Fibroblast of lung (primary cell): ENCODE results near the gene ACACB. TPM values are rescaled to one million over a fixed set of nuclear protein-coding genes. Genes with fewer than 3 reads are reported as not detected.

Experiments used
- DNase-seq, 2 donors: peaks; one replicate each; pipeline versions ENCODE4 v3.0.0 to v3.0.0-alpha.2; 2010; ENCODE audit warnings: low read depth in 2 of 2
- H2AFZ ChIP-seq: 2 replicates; pipeline ENCODE4 v1.5.1; 2012; ENCODE audit warnings: low read length, control low read depth, inconsistent platforms
- H3K27ac ChIP-seq: 2 replicates; pipeline ENCODE4 v1.5.1; 2011; ENCODE audit warnings: low read length, control low read depth; ENCODE audit not compliant: insufficient read depth
- H3K27me3 ChIP-seq: 2 replicates; pipeline ENCODE4 v1.5.1; 2011; ENCODE audit warnings: mild to moderate bottlenecking, low read length; ENCODE audit not compliant: control insufficient read depth, insufficient read depth
- H3K36me3 ChIP-seq: 2 replicates; pipeline ENCODE4 v1.5.1; 2011; ENCODE audit warnings: low read length; ENCODE audit not compliant: control insufficient read depth, insufficient read depth
- H3K4me1 ChIP-seq: 2 replicates; pipeline ENCODE4 v1.5.1; 2011; ENCODE audit warnings: low read length; ENCODE audit not compliant: control insufficient read depth, insufficient read depth; ENCODE audit errors: extremely low read depth
- H3K4me2 ChIP-seq: 2 replicates; pipeline ENCODE4 v1.5.1; 2011; ENCODE audit warnings: low read length, control low read depth; ENCODE audit not compliant: insufficient read depth; ENCODE audit errors: extremely low read depth
- H3K4me3 ChIP-seq, 4 experiments: fragments of 200-600 bp in 1 of 4; sonication (generic) in 1 of 4; replicated peaks in 1 of 4; 2 replicates each; pipeline ENCODE4 v1.5.1; 2011 to 2016; ENCODE audit warnings: low read length in 4 of 4, low read depth in 3 of 4, mild to moderate bottlenecking in 3 of 4, control low read depth in 2 of 4, inconsistent platforms in 1 of 4, mixed read lengths in 1 of 4; ENCODE audit not compliant: insufficient read depth in 1 of 4; ENCODE audit errors: control extremely low read depth in 1 of 4
- H3K79me2 ChIP-seq: 2 replicates; pipeline ENCODE4 v1.5.1; 2012; ENCODE audit warnings: mild to moderate bottlenecking, low read length, inconsistent platforms; ENCODE audit not compliant: control insufficient read depth, insufficient read depth
- H3K9ac ChIP-seq: 2 replicates; pipeline ENCODE4 v1.5.1; 2011; ENCODE audit warnings: mild to moderate bottlenecking, low read length, control low read depth; ENCODE audit not compliant: insufficient read depth
- H3K9me3 ChIP-seq: 2 replicates; pipeline ENCODE4 v1.5.1; 2012; ENCODE audit warnings: low read depth, low read length; ENCODE audit not compliant: control insufficient read depth, insufficient read depth
- H4K20me1 ChIP-seq: 2 replicates; pipeline ENCODE4 v1.5.1; 2011; ENCODE audit warnings: low read length; ENCODE audit not compliant: control insufficient read depth, insufficient read depth; ENCODE audit errors: extremely low read depth
- CTCF ChIP-seq, 2 donors: IDR thresholded peaks in 1 of 2; conservative IDR thresholded peaks in 1 of 2; 1 replicate in 1 of 2; 2 replicates in 1 of 2; pipeline ENCODE4 v1.5.1; 2011 to 2012; ENCODE audit warnings: low read length in 2 of 2, control low read depth in 1 of 2, inconsistent platforms in 1 of 2, low read depth in 1 of 2, mild to moderate bottlenecking in 1 of 2
- EZH2 ChIP-seq: IDR thresholded peaks from 2 replicates; pipeline ENCODE4 v1.5.1; 2012; ENCODE audit warnings: low read length, control low read depth, mild to moderate bottlenecking; ENCODE audit errors: missing control alignments
- polyA plus RNA-seq, 2 donors: library from polyadenylated mRNA; depleted of rRNA in 1 of 2; stranded (reverse) in 1 of 2; unstranded in 1 of 2; fragments of >200 nt; gene quantifications; 2 replicates each; pipeline ENCODE4 v1.2.1, GENCODE V29; 2011 to 2012; ENCODE audit warnings: missing spikeins in 1 of 2
- total RNA-seq: library from RNA; depleted of rRNA; stranded (reverse); fragments of >200 nt; gene quantifications from 2 replicates; pipeline ENCODE4 v1.2.1, GENCODE V29; 2014

The ACACB gene
- total and polyA plus RNA-seq, 2 donors (not counting 1 experiment from before 2014, with no cell fraction given) = 1.5 to 9.1 TPM

- H3K27ac ChIP-seq = no peak overlapping the region
- H3K9ac ChIP-seq = no peak overlapping the region
- H3K27me3 ChIP-seq = no peaks in the 10 kb centered on the region
- no peaks in the 10 kb centered on the region for H3K9me3 ChIP-seq
- no peaks in the 10 kb centered on the region for H4K20me1 ChIP-seq
- TF ChIP-seq EZH2 (no peak), CTCF (conservative IDR thresholded peaks at IDR 0.05 in 1 of 2, IDR thresholded peaks at IDR 0.05 in 1 of 2; ENCODE audit: low read depth in 1 of 2, low read length in 2 of 2) (no peak)
- no peaks in the 10 kb centered on the region for H3K36me3 ChIP-seq
- no peaks in the 10 kb centered on the region for H3K4me1 ChIP-seq
- no peak overlapping the region for H2AFZ ChIP-seq
- no peak overlapping the region for H3K4me3 ChIP-seq
- no peak overlapping the region for H3K4me2 ChIP-seq
- DNase-seq = no peak
- H3K79me2 ChIP-seq = no peaks in the 10 kb centered on the region
These were observed 176.7 kb downstream of the ACACB start for GRCh38 chr12:109293106-109293505.

GRCh38 chr12:109294286-109294796, 178.0 kb downstream of the ACACB start:
- Histone ChIP-seq H3K4me2 (no peak overlapping the region), H3K4me3 (no peak overlapping the region), H3K36me3 (no peaks in the 10 kb centered on the region), H3K4me1 (no peaks in the 10 kb centered on the region), H3K27ac (no peak overlapping the region), H3K9me3 (no peaks in the 10 kb centered on the region), H3K79me2 (no peaks in the 10 kb centered on the region), H3K9ac (no peak overlapping the region), H2AFZ (no peak overlapping the region), H3K27me3 (no peaks in the 10 kb centered on the region), H4K20me1 (no peaks in the 10 kb centered on the region)
- DNase-seq = no peak
- TF ChIP-seq CTCF (conservative IDR thresholded peaks at IDR 0.05 in 1 of 2, IDR thresholded peaks at IDR 0.05 in 1 of 2; ENCODE audit: low read depth in 1 of 2, low read length in 2 of 2) (no peak), EZH2 (no peak)

GRCh38 chr12:109295764-109296425, 179.5 kb downstream of the ACACB start:
- no peaks in the 10 kb centered on the region for H3K4me1 ChIP-seq
- H3K9me3 ChIP-seq = no peaks in the 10 kb centered on the region
- no peaks in the 10 kb centered on the region for H3K36me3 ChIP-seq
- no peak for TF ChIP-seq CTCF (conservative IDR thresholded peaks at IDR 0.05 in 1 of 2, IDR thresholded peaks at IDR 0.05 in 1 of 2; ENCODE audit: low read depth in 1 of 2, low read length in 2 of 2)
- no peak for TF ChIP-seq EZH2
- no peak overlapping the region for H3K9ac ChIP-seq
- no peak overlapping the region for H2AFZ ChIP-seq
- no peak overlapping the region for H3K4me3 ChIP-seq
- no peak overlapping the region for H3K27ac ChIP-seq
- DNase-seq = no peak
- H4K20me1 ChIP-seq = no peaks in the 10 kb centered on the region
- H3K27me3 ChIP-seq = no peaks in the 10 kb centered on the region
- H3K4me2 ChIP-seq = no peak overlapping the region
- H3K79me2 ChIP-seq = no peaks in the 10 kb centered on the region
